Bronchial epithelial cell (primary cell): ENCODE data around the gene MYO6. TPM values are rescaled to one million over a fixed set of nuclear protein-coding genes. Genes with fewer than 3 reads are reported as not detected.
A peak's percentile ranks its signal among the peaks of the same experiment; 100 is the strongest.

Source experiments
- DNase-seq: peaks from one replicate; pipeline ENCODE4 v3.0.0-alpha.2; 2010; ENCODE audit warnings: low read depth
- FAIRE-seq: peaks from 2 replicates; lab custom pipeline; 2011; peaks lifted over from hg19 to GRCh38; lab: Jason Lieb, UNC
- H3K27me3 ChIP-seq: 2 replicates; pipeline ENCODE4 v1.5.1; 2011; ENCODE audit warnings: low read length; ENCODE audit not compliant: control insufficient read depth, insufficient read depth
- H3K36me3 ChIP-seq: 2 replicates; pipeline ENCODE4 v1.5.1; 2011; ENCODE audit warnings: low read length; ENCODE audit not compliant: control insufficient read depth, insufficient read depth
- H3K4me3 ChIP-seq: 2 replicates; pipeline ENCODE4 v1.5.1; 2011; ENCODE audit warnings: mild to moderate bottlenecking, low read depth, low read length, control low read depth
- total RNA-seq: library from RNA; depleted of rRNA; stranded (reverse); fragments of >200 nt; gene quantifications from 2 replicates; pipeline ENCODE4 v1.2.1, GENCODE V29; 2014
- TF ChIP-seq, protein P1 (sequence below): IDR thresholded peaks from 2 replicates; pipeline ENCODE4 v1.5.1; 2011; ENCODE audit warnings: mild to moderate bottlenecking, moderate library complexity, low read length, control low read depth, inconsistent platforms; ENCODE audit not compliant: insufficient read depth, severe bottlenecking

Gene MYO6
- total RNA-seq, 1 donor from 2014 or later: 13.7 TPM

DNA sequence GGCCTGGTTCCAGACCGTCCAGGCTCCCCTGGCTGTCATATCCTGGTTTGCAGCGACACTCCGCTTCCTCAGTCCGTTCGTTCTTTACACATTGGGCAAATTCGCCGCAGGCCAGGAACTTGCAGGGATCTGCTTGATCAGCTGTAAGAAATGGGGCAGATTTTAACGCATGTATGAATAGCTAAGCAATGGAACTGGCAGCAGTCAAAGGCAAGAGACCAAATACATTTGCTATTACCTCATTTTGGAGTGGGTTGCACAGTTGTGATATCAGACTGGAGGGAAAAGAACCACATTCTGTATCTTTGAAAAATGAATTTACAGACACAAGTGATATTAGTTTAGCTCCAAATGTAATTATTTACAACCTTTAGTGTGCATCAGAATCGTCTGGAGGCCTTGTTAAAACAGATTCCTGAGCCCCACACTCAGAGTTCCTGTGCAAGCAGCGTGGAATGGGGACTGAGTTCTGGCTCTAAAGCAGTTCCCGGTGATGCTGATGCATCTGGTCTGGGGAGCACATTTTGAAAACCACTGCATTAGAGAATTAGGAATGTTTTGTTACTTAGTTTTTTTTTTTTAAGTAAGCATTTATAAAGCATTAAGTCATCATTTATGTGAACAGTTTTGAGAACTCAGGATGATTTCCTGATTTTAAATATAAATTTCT is 182.1 kb downstream of the MYO6 start:
- FAIRE-seq: no peak
- no peak for DNase-seq
- Histone ChIP-seq H3K4me3 (no peak overlapping the region), H3K36me3 (no peaks in the 10 kb centered on the region), H3K27me3 (no peaks in the 10 kb centered on the region)
- TF ChIP-seq, protein P1, sequence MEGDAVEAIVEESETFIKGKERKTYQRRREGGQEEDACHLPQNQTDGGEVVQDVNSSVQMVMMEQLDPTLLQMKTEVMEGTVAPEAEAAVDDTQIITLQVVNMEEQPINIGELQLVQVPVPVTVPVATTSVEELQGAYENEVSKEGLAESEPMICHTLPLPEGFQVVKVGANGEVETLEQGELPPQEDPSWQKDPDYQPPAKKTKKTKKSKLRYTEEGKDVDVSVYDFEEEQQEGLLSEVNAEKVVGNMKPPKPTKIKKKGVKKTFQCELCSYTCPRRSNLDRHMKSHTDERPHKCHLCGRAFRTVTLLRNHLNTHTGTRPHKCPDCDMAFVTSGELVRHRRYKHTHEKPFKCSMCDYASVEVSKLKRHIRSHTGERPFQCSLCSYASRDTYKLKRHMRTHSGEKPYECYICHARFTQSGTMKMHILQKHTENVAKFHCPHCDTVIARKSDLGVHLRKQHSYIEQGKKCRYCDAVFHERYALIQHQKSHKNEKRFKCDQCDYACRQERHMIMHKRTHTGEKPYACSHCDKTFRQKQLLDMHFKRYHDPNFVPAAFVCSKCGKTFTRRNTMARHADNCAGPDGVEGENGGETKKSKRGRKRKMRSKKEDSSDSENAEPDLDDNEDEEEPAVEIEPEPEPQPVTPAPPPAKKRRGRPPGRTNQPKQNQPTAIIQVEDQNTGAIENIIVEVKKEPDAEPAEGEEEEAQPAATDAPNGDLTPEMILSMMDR: no peak

DNA sequence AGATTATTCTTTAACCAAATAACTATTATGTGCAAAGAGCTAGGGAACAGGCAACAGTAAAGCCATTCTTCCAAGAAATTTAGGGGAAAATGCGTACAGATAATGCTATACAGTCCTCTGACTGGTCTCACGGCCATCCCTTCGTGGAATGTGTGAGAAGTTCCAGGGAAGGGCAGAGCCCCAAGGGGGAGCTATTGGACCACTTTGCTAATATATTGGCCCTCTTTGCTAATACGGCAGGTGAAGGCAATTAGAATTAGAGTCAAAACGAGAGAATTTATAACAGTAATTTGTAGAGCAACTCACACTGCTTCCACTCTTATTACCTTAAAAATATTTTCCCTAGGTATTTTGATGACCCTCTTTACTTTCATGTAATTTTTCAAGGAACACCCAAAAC is 183.0 kb downstream of the MYO6 start:
- Histone ChIP-seq H3K27me3 (no peaks in the 10 kb centered on the region), H3K36me3 (no peaks in the 10 kb centered on the region), H3K4me3 (no peak overlapping the region)
- TF ChIP-seq, protein P1: peak; percentile 38
- DNase-seq (peak; percentile 19), FAIRE-seq (no peak)

DNA sequence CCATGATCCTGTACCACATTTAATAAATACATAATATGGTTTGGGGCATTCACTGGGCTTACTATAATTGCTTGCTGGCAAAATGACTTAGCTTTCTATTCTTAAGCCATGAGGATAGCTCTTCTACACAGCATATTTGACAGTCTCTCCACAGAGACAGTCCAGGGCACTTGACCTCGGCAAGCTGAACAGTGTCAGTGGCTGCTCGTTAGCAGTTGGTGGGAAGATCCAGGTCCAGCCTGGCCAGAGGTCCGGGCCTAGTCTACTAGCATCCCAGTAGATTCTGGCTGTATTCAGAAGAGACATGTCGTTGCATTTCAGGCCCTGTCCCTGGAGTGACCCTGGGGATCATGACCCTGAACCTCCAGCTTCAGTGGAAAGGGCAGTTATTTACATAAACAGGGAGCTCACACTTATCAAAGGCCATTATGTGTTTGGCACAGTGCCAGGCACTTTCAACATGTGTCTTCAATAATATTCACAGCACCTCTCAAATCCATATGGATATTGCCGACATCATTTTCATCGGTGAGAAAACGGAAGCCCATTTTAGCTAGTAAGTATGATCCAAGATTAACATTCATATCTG is 184.4 kb downstream of the MYO6 start:
- no peaks in the 10 kb centered on the region for H3K36me3 ChIP-seq
- no peak for DNase-seq
- TF ChIP-seq, protein P1: no peak
- FAIRE-seq: no peak
- H3K27me3 ChIP-seq: no peaks in the 10 kb centered on the region
- no peak overlapping the region for H3K4me3 ChIP-seq

DNA sequence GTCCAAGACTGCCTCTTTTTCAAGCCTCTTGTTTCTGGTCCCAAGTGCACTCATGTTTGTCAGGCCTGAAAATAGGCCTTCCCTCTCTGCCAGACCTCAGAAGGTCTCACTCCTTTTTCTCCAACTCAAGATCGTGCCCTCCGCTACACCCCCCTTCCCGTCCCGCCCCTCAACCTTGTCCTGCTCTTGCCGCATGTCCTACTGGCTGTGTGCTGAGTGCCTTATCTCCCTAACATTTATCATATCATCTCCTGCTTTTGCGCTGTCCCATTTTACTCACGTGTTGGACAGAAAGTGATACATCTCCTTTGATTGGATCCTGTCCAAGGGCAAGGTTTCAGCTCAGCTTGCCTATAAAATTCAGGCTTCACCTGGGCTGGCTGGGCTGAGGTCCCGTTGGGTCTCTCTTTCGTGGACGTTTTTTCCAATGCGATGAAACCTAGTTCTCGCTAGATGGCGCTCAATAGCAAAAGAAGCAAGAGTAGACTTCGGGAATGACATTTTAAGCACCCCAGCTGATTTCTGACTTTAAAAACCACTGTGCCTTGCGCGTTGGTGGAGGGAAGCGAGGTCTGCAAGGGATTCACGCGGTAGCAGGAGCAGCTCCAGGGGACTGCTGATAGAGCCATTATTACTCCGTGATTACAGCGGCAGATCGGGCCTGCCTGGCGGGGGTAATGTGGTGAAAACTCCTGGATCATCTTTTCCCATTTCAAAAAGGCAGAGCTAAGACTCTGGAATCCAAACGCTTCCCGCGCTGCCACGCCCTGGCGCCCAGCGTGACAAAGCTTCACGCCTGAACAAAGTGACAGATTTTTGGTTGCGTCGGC is 185.8 kb downstream of the MYO6 start:
- peak overlapping the region; percentile 20 for H3K4me3 ChIP-seq
- peak; percentile 70 for DNase-seq
- TF ChIP-seq, protein P1: peak; percentile 77
- FAIRE-seq: no peak
- H3K36me3 ChIP-seq: no peaks in the 10 kb centered on the region
- no peaks in the 10 kb centered on the region for H3K27me3 ChIP-seq

DNA sequence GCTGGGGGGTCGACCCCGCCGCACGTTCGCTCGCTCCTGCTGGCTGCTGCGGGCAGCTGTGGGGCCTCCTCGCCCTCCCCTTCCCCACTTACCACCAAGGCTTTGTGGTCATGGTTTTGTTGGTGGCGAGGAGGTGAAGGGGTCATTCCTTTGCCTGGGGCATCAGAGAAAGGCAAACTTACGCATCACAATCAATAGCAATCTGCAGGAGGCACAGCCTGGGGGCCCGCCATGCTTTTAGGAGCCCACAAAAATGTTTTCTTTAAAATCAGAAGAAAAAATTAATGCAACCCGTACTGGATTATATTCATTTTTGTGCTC is 186.4 kb downstream of the MYO6 start:
- TF ChIP-seq, protein P1: no peak
- H3K36me3 ChIP-seq: no peaks in the 10 kb centered on the region
- FAIRE-seq (no peak), DNase-seq (no peak)
- H3K27me3 ChIP-seq: no peaks in the 10 kb centered on the region
- peak overlapping the region; percentile 20 for H3K4me3 ChIP-seq
